NB4 (cell line): ENCODE measurements around the gene RPTOR.

Experiments used
- DNase-seq: peaks from one replicate; pipeline ENCODE4 v3.0.0; 2010; ENCODE audit warnings: low read depth
- H3K4me3 ChIP-seq: one replicate; pipeline ENCODE4 v1.5.1; 2011; ENCODE audit warnings: mild to moderate bottlenecking, low read depth, low read length, moderate library complexity
- MYC ChIP-seq: IDR thresholded peaks from 2 replicates; pipeline ENCODE4 v1.6.1; 2011; ENCODE audit warnings: low read depth, low read length
- POLR2A ChIP-seq: IDR thresholded peaks from 2 replicates; pipeline ENCODE4 v1.6.1; 2011; ENCODE audit warnings: mild to moderate bottlenecking; ENCODE audit not compliant: insufficient read length; ENCODE audit errors: extremely low read depth
- TF ChIP-seq, protein P1 (sequence below): IDR thresholded peaks from one replicate; pipeline ENCODE4 v1.5.1; 2012; ENCODE audit warnings: low read depth, low read length
- TF ChIP-seq, protein P2 (sequence below): IDR thresholded peaks from 2 replicates; pipeline ENCODE4 v1.6.1; 2011; ENCODE audit warnings: low read depth, low read length

Gene RPTOR

DNA sequence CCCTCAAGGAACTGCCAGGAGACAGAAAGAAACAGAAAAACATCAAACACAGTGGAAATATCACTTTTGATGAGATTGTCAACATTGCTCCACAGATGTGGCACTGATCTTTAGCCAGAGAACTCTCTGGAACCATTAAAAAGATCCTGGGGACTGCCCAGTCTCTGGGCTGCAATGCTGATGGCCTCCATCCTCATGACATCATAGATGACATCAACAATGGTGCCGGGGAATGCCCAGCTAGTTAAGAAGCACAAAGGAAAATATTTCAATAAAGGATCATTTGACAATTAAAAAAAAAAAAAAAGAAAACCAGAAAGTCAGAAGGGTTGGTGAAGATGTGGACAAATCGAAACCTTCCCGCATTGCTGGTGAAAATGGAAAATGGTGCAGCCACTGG, 432.1 kb downstream of the RPTOR start:
- no peak for DNase-seq
- TF ChIP-seq, protein P1, sequence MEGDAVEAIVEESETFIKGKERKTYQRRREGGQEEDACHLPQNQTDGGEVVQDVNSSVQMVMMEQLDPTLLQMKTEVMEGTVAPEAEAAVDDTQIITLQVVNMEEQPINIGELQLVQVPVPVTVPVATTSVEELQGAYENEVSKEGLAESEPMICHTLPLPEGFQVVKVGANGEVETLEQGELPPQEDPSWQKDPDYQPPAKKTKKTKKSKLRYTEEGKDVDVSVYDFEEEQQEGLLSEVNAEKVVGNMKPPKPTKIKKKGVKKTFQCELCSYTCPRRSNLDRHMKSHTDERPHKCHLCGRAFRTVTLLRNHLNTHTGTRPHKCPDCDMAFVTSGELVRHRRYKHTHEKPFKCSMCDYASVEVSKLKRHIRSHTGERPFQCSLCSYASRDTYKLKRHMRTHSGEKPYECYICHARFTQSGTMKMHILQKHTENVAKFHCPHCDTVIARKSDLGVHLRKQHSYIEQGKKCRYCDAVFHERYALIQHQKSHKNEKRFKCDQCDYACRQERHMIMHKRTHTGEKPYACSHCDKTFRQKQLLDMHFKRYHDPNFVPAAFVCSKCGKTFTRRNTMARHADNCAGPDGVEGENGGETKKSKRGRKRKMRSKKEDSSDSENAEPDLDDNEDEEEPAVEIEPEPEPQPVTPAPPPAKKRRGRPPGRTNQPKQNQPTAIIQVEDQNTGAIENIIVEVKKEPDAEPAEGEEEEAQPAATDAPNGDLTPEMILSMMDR = no peak
- TF ChIP-seq MYC (no peak), POLR2A (no peak)
- TF ChIP-seq, protein P2, sequence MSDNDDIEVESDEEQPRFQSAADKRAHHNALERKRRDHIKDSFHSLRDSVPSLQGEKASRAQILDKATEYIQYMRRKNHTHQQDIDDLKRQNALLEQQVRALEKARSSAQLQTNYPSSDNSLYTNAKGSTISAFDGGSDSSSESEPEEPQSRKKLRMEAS = no peak
- no peak overlapping the region for H3K4me3 ChIP-seq

DNA sequence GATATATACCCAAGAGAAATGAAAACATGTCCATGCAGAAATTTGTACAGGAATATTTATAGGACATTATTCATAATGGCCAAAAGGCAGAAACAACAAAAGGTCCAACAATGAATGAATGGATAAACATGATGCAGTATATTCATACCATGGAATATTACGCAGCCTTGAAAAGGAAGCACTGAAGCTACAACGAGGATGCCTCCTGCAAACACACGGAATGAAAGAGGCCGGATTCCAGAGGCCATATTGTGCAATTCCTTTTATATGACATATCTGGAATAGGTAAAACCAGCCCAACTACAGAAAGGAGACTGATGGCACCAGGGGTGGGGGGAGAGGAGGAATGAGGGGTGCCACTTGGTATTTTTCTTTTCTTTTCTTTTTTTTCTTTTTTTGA, 432.5 kb downstream of the RPTOR start:
- no peak overlapping the region for H3K4me3 ChIP-seq
- TF ChIP-seq, protein P2 = no peak
- no peak for TF ChIP-seq POLR2A
- TF ChIP-seq, protein P1 = no peak
- no peak for TF ChIP-seq MYC
- no peak for DNase-seq

DNA sequence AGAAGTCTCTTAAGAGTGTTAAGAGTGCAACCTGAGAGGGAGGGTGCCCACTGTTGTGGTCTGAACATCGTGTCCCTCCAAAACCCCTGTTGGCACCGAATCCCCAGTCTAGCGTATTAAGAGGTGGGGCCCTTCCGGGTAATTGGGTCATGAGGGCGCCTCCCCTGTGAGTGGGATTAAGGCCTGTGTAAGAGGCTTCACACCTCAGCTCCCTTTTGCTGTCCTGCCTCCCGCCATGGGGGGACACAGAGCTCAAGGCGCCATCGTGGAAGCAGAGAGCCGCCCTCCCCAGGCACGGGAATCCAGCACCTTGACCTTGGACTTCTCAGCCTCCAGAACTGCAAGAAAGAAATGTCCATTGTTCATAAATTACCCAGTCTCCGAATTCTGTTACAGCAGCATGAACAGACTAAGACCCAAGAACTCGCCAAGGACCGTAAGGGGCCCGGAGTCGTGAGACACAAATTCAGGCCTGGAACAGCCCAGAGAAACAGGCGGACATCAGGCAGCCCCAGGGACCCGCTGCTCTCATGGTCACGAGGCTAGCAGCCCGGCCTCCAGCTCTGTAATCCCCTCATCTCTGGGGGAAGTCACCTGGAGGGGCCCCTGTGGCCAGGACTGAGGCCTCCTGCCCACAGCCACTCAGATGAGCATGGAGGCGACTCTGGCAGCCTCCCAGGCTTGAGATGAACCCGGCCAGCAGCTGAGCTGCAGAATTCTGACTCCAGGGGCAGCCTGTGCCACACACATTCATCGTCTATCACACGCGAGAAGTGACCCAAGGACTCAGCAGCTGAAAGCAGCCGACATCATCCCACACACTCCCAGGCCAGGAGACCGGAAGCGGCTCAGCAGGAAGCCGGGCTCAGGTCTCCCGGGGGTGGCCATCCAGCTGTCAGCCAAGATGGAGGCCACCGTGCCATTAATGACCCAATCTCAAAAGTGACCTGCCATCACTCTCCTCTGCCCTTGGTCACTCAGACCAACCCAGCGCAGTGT, 434.2 kb downstream of the RPTOR start:
- TF ChIP-seq, protein P2 = no peak
- TF ChIP-seq POLR2A = no peak
- TF ChIP-seq MYC = no peak
- TF ChIP-seq, protein P1 = no peak
- H3K4me3 ChIP-seq = no peak overlapping the region
- DNase-seq = no peak

DNA sequence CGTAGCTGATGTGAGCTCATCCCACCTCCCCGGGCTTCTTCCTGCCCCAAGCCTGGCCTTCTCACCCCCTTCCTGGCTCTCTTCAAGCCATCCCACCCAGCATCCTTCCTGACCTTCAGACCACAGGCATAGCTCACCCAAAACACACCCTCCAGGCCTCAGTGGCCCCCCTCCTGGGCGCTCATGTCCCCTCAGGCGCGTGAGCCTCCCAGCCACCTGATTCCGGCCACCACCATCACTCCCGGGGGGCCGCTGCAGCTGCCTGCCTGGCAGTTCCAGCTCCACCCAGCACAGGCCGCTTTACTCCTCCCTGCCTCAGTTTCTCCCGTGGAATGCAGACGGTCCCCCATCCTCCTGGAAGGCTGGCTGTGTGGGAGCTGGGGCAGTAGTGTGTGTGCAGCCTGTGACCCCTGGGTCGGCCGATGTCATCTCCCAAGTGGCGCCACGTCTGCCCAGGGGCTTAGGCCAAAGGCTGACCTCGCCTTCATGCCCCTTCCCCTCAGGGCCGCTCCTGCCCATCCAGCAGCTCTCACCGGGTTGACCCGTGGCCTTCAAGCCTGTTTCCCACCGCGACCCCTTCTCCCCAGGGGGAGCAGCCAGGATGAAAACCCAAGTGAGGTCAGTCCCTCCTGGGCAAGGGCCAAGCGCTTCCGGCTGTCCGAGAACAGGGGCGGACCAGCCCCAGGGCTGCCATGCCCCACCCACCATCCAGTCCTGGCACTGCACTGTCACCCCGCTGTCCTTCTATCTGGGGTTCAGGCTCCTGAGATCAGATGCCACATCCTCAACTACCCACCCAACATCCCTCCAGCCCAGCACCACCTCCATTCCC, 435.1 kb downstream of the RPTOR start:
- TF ChIP-seq, protein P2 = no peak
- TF ChIP-seq, protein P1 = no peak
- no peak for DNase-seq
- H3K4me3 ChIP-seq = no peak overlapping the region

DNA sequence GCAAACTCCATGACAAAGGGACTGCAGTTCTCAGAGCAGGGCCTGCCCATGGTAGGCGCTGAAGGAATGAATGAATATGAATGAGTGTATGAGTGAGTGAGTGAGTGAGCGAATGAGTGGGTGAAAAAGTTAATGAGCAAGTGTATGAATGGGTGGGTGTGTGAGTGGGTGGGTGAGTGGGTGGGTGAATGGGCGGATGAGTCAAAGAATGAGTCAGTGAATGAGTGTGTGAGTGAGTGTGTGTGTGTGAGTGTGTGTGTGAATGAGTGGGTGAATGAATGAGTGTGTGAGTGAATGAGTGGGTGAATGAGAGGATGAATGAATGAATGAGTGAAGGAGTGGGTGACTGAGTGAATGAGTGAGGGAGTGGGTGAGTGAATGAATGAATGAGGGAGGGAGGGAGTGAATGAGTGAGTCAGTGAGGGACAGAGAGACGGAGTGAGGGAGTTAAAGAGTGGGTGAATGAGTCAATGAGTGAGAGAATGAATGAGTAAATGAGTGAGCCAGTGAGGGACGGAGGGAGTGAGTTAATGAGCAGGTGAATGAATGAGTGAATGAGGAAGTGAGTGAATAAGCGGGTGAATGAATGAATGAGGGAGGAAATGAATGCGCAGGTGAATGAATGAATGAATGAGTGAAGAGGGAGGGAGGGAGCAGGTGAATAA, 435.9 kb downstream of the RPTOR start:
- DNase-seq = no peak
- no peak overlapping the region for H3K4me3 ChIP-seq
- TF ChIP-seq, protein P1 = no peak
- TF ChIP-seq, protein P2 = no peak
- TF ChIP-seq MYC (no peak), POLR2A (no peak)
